Measurements from ENCODE around the gene E2F4.

The E2F4 gene

GRCh38 chr16:67191995-67192681 is at the start of gene E2F4:
TSS of gene E2F4 (plus strand) at chr16:67192155. CDS start at chr16:67192228, 73 bp downstream.
- peak; percentile 84 for DNase-seq

- DNase-seq: no peak
Measured at GRCh38 chr16:67142342-67142741, 49.6 kb upstream of the E2F4 start.

- no peak for DNase-seq
Measured at GRCh38 chr16:67144943-67145342, 47.0 kb upstream of the E2F4 start.

GRCh38 chr16:67145746-67146145 is 46.2 kb upstream of the E2F4 start:
- DNase-seq: no peak

GRCh38 chr16:67146523-67147357 is 45.2 kb upstream of the E2F4 start:
- no peak for DNase-seq

- DNase-seq: no peak
Measured at GRCh38 chr16:67147437-67148140, 44.4 kb upstream of the E2F4 start.

GRCh38 chr16:67148221-67148620 is 43.7 kb upstream of the E2F4 start:
- DNase-seq: no peak

GRCh38 chr16:67148656-67149275 is 43.2 kb upstream of the E2F4 start:
- no peak for DNase-seq

- no peak for DNase-seq
Measured at GRCh38 chr16:67149276-67150046, 42.5 kb upstream of the E2F4 start.

GRCh38 chr16:67150047-67150832 is 41.7 kb upstream of the E2F4 start:
- DNase-seq: peak; percentile 21

GRCh38 chr16:67150833-67151396 is 41.0 kb upstream of the E2F4 start, which contains the start of gene B3GNT9:
TSS of gene B3GNT9 (minus strand) at chr16:67150998. CDS start at chr16:67150485, 513 bp downstream.
- DNase-seq: no peak

GRCh38 chr16:67151431-67152097 is 40.4 kb upstream of the E2F4 start:
- no peak for DNase-seq

GRCh38 chr16:67154578-67155294 is 37.2 kb upstream of the E2F4 start:
- no peak for DNase-seq

- peak; percentile 72 for DNase-seq
Measured at GRCh38 chr16:67155295-67156142, 36.4 kb upstream of the E2F4 start.

- DNase-seq: no peak
Measured at GRCh38 chr16:67156143-67156844, 35.7 kb upstream of the E2F4 start.

GRCh38 chr16:67157106-67157748 is 34.7 kb upstream of the E2F4 start:
- no peak for DNase-seq

GRCh38 chr16:67157892-67158635 is 33.9 kb upstream of the E2F4 start:
- peak; percentile 25 for DNase-seq

Measured in CD4-positive, alpha-beta T cell treated with Interferon gamma for 1 hour (primary cell).